HFFc6 (cell line): ENCODE results near the gene CADM1. TPM values are rescaled to one million over a fixed set of nuclear protein-coding genes. Genes with fewer than 3 reads are reported as not detected.

Experiments
- DNase-seq: peaks from one replicate; pipeline ENCODE4 v3.0.0-alpha.2; 2018
- H3K27ac Mint-ChIP-seq: 2 replicates; pipeline ENCODE4 v1.8.0; 2020; ENCODE audit warnings: mild to moderate bottlenecking, mixed read lengths
- H3K27me3 Mint-ChIP-seq: 2 replicates; pipeline ENCODE4 v1.8.0; 2021; ENCODE audit warnings: mild to moderate bottlenecking, moderate library complexity, mixed read lengths; ENCODE audit not compliant: insufficient read depth
- H3K36me3 Mint-ChIP-seq: 2 replicates; pipeline ENCODE4 v1.8.0; 2021; ENCODE audit warnings: low read depth, mixed read lengths
- H3K4me1 Mint-ChIP-seq: 2 replicates; pipeline ENCODE4 v1.8.0; 2020; ENCODE audit warnings: low read depth, mixed read lengths
- H3K4me3 Mint-ChIP-seq: 2 replicates; pipeline ENCODE4 v1.8.0; 2020; ENCODE audit warnings: mild to moderate bottlenecking, moderate library complexity, mixed read lengths
- H3K9me3 Mint-ChIP-seq: 2 replicates; pipeline ENCODE4 v1.8.0; 2020; ENCODE audit warnings: mild to moderate bottlenecking, mixed read lengths
- total RNA-seq, 6 experiments: library from RNA; stranded (reverse); fragmentation: NEBNext Ultra II Directional; extraction: Animal tissue kit (Norgen Biotek cat#: 25700); gene quantifications; 2 replicates in 1 of 6; 3 replicates in 5 of 6; pipeline ENCODE4 v1.2.3, GENCODE V29; 2021
- TF ChIP-seq, protein P1 (sequence below): fragments of 200-600 bp; sonication (generic); IDR thresholded peaks from 2 replicates; pipeline ENCODE4 v1.5.0; 2021; ENCODE audit warnings: antibody characterized with exemption, mild to moderate bottlenecking

CADM1 gene
- total RNA-seq, 6 experiments from 2014 or later = not detected

GRCh38 chr11:115206365-115207022 lies 297.7 kb downstream of the CADM1 start:
- Mint-ChIP-seq H3K27me3 (no peaks in the 10 kb centered on the region), H3K27ac (no peak overlapping the region), H3K36me3 (no peaks in the 10 kb centered on the region; the same call in 1 of the 2 replicates), H3K9me3 (peaks cover 46% of the 10 kb centered on the region), H3K4me1 (no peaks in the 10 kb centered on the region), H3K4me3 (no peak overlapping the region)
- DNase-seq = no peak
- TF ChIP-seq, protein P1, sequence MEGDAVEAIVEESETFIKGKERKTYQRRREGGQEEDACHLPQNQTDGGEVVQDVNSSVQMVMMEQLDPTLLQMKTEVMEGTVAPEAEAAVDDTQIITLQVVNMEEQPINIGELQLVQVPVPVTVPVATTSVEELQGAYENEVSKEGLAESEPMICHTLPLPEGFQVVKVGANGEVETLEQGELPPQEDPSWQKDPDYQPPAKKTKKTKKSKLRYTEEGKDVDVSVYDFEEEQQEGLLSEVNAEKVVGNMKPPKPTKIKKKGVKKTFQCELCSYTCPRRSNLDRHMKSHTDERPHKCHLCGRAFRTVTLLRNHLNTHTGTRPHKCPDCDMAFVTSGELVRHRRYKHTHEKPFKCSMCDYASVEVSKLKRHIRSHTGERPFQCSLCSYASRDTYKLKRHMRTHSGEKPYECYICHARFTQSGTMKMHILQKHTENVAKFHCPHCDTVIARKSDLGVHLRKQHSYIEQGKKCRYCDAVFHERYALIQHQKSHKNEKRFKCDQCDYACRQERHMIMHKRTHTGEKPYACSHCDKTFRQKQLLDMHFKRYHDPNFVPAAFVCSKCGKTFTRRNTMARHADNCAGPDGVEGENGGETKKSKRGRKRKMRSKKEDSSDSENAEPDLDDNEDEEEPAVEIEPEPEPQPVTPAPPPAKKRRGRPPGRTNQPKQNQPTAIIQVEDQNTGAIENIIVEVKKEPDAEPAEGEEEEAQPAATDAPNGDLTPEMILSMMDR = no peak

DNA sequence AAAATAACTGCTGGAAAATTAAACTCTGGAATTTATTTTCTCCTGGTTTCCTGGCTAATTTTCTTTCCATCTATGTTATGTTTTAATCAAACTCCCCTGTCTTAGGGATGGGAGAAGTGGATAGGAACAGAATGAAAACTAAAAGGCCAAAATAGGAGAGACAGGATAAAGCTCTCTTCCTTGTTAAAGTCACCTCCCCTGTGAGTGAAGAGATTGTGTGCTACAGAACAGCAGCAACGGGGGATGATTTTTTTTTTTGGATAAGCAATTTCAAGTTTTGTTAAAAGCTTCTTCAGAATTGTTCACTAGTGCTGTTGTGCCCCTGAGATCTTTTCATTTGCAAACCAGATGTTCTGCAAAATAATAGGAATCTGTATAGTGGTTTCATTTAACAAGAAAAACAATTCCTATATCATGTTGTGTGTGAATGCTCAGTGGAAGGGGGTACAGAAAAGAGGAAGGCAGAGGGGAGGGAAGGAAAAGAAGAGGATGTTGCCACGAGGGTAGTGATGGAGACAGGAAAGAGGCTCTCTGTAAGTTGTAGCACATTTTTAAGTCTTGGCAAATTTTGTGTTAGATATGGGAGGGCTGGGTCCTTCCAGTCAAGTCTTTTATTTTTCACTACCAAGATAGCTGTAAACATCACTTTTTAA lies 301.2 kb downstream of the CADM1 start:
- Mint-ChIP-seq H3K4me3 (no peak overlapping the region), H3K27ac (no peak overlapping the region), H3K36me3 (no peaks in the 10 kb centered on the region), H3K27me3 (no peaks in the 10 kb centered on the region), H3K9me3 (peaks cover 52% of the 10 kb centered on the region), H3K4me1 (no peaks in the 10 kb centered on the region)
- TF ChIP-seq, protein P1 = no peak
- DNase-seq = no peak

DNA sequence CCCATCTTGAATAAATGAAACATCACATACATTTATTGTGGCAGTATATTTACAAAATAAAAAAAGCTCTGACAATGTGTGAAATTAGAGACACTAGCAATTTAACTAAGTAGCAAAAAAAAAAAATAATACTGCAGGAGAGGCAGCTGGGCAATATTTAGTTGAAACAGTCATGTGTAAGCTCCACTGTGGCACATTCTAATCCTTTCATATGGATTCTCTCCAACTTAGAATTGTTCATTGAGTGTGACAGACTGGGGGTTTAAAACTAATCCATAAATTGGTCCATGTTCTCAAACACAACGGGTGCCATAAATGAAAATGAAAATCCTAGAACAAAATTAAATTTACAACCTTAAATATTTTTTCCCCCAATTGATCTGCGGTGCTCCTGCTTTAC lies 302.1 kb downstream of the CADM1 start:
- H3K27me3 Mint-ChIP-seq = no peaks in the 10 kb centered on the region
- TF ChIP-seq, protein P1 = no peak
- H3K4me1 Mint-ChIP-seq = no peaks in the 10 kb centered on the region
- H3K36me3 Mint-ChIP-seq = no peaks in the 10 kb centered on the region
- peaks cover 49% of the 10 kb centered on the region for H3K9me3 Mint-ChIP-seq
- no peak overlapping the region for H3K27ac Mint-ChIP-seq
- DNase-seq = no peak
- H3K4me3 Mint-ChIP-seq = no peak overlapping the region

GRCh38 chr11:115201111-115201792 lies 303.0 kb downstream of the CADM1 start:
- Mint-ChIP-seq H3K9me3 (peaks cover 45% of the 10 kb centered on the region), H3K4me3 (no peak overlapping the region), H3K27ac (no peak overlapping the region), H3K4me1 (no peaks in the 10 kb centered on the region), H3K27me3 (no peaks in the 10 kb centered on the region), H3K36me3 (no peaks in the 10 kb centered on the region)
- TF ChIP-seq, protein P1 = no peak
- DNase-seq = no peak

DNA sequence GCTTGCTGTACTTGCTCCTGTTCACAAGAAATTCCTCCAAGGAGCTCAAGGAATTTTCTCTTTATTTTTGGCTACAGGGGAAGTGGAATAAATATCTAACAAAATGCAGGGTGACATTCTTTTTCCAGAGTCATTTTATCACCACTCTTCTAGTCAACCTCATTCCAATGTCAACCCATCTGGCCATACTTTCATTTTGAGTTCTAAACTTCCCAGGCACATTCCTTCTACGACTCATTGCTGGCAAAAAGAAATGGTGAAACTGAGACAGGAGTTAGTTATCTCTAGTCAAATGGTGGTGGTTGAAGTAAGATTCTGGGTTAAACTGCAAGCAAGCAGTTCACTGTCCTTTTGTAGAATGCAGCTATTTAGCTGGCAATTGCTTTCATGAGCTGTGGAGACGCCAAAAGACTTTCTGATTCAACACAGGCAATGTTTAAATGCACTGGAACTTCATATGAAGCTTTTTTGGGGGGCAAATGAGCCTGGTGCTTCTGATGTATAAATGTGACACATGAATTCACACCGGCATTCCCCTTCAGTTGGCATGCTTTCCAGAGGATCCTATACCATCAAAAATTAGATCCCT lies 304.6 kb downstream of the CADM1 start:
- Mint-ChIP-seq H3K27me3 (no peaks in the 10 kb centered on the region), H3K36me3 (no peaks in the 10 kb centered on the region), H3K4me1 (no peaks in the 10 kb centered on the region), H3K9me3 (peaks cover 41% of the 10 kb centered on the region), H3K27ac (no peak overlapping the region), H3K4me3 (no peak overlapping the region)
- TF ChIP-seq, protein P1 = no peak
- DNase-seq = no peak
